Middle frontal gyrus (tissue), 1 donor: Measurements from ENCODE around the gene WDR64.
"Not testable (repeated sequence)": the region's sequence is repeated elsewhere in the genome, so short reads cannot be mapped to it uniquely, and the experiment has no call there.

Experiments used
- DNase-seq: peaks from one replicate; pipeline ENCODE4 v3.0.0-alpha.2; 2015; ENCODE audit warnings: low spot score; ENCODE audit errors: extremely low spot score

The WDR64 gene

GRCh38 chr1:241787691-241788090 lies 135.6 kb downstream of the WDR64 start:
- DNase-seq: no peak

GRCh38 chr1:241789061-241789460 lies 137.0 kb downstream of the WDR64 start:
- no peak for DNase-seq

- DNase-seq: no peak
Measured at GRCh38 chr1:241799416-241799815, 147.3 kb downstream of the WDR64 start.

GRCh38 chr1:241800640-241801039 lies 148.6 kb downstream of the WDR64 start:
- no peak for DNase-seq

GRCh38 chr1:241802863-241803262 lies 150.8 kb downstream of the WDR64 start:
- no peak for DNase-seq

- DNase-seq: not testable (repeated sequence)
Measured at GRCh38 chr1:241804706-241805105, 152.6 kb downstream of the WDR64 start.

GRCh38 chr1:241808265-241808664 lies 156.2 kb downstream of the WDR64 start:
- DNase-seq: no peak

GRCh38 chr1:241810769-241811405 lies 158.8 kb downstream of the WDR64 start:
- DNase-seq: no peak

- DNase-seq: no peak
Measured at GRCh38 chr1:241813768-241814320, 161.8 kb downstream of the WDR64 start.

- DNase-seq: no peak
Measured at GRCh38 chr1:241816008-241816407, 163.9 kb downstream of the WDR64 start.

GRCh38 chr1:241817331-241817792 lies 165.3 kb downstream of the WDR64 start:
- DNase-seq: no peak

- no peak for DNase-seq
Measured at GRCh38 chr1:241817956-241818612, 166.0 kb downstream of the WDR64 start.

GRCh38 chr1:241819340-241819866 lies 167.3 kb downstream of the WDR64 start:
- DNase-seq: no peak

- no peak for DNase-seq
Measured at GRCh38 chr1:241821363-241821762, 169.3 kb downstream of the WDR64 start.

GRCh38 chr1:241822846-241823245 lies 170.8 kb downstream of the WDR64 start:
- DNase-seq: no peak

- DNase-seq: no peak
Measured at GRCh38 chr1:241823925-241824324, 171.8 kb downstream of the WDR64 start.

- DNase-seq: no peak
Measured at GRCh38 chr1:241825581-241825980, 173.5 kb downstream of the WDR64 start.

GRCh38 chr1:241826613-241827012 lies 174.5 kb downstream of the WDR64 start:
- not testable (repeated sequence) for DNase-seq

- DNase-seq: no peak
Measured at GRCh38 chr1:241827264-241827663, 175.2 kb downstream of the WDR64 start.

GRCh38 chr1:241828463-241829021 lies 176.5 kb downstream of the WDR64 start:
- DNase-seq: no peak

- DNase-seq: no peak
Measured at GRCh38 chr1:241829468-241829867, 177.4 kb downstream of the WDR64 start.

- DNase-seq: peak; percentile 36
Measured at GRCh38 chr1:241834733-241835377, 182.8 kb downstream of the WDR64 start.
